Type B pancreatic cell (in vitro differentiated cells): ENCODE data around the gene FCN2. TPM values are rescaled to one million over a fixed set of nuclear protein-coding genes. Genes with fewer than 3 reads are reported as not detected.

Experiments used
- DNase-seq: peaks from one replicate; pipeline ENCODE4 v3.0.0; 2021; ENCODE audit warnings: mixed read lengths; ENCODE audit not compliant: unreplicated experiment; ENCODE audit errors: extremely low spot score
- H3K27ac Mint-ChIP-seq: 2 replicates; pipeline ENCODE4 v1.8.0; 2021; ENCODE audit warnings: mild to moderate bottlenecking, mixed read lengths
- H3K27me3 Mint-ChIP-seq: 2 replicates; pipeline ENCODE4 v1.8.0; 2021; ENCODE audit warnings: mixed read lengths
- H3K36me3 Mint-ChIP-seq: 2 replicates; pipeline ENCODE4 v1.8.0; 2021; ENCODE audit warnings: mixed read lengths
- H3K4me1 Mint-ChIP-seq: one replicate; pipeline ENCODE4 v1.8.0; 2021; ENCODE audit warnings: mixed read lengths; ENCODE audit not compliant: unreplicated experiment
- H3K4me3 Mint-ChIP-seq: 2 replicates; pipeline ENCODE4 v1.8.0; 2021; ENCODE audit warnings: mild to moderate bottlenecking, mixed read lengths
- H3K9me3 Mint-ChIP-seq: 2 replicates; pipeline ENCODE4 v1.8.0; 2021; ENCODE audit warnings: mixed read lengths
- total RNA-seq: library from RNA; stranded (reverse); gene quantifications from 2 replicates; pipeline ENCODE4 v1.2.1, GENCODE V29; 2021; ENCODE audit warnings: low replicate concordance
- TF ChIP-seq, protein P1 (sequence below): fragments of 200-600 bp; sonication (generic); conservative IDR thresholded peaks from 2 replicates; pipeline ENCODE4 v1.5.0; 2021; ENCODE audit warnings: antibody characterized with exemption, mild to moderate bottlenecking

Gene FCN2
- total RNA-seq, 1 donor from 2014 or later, result not detected

DNA sequence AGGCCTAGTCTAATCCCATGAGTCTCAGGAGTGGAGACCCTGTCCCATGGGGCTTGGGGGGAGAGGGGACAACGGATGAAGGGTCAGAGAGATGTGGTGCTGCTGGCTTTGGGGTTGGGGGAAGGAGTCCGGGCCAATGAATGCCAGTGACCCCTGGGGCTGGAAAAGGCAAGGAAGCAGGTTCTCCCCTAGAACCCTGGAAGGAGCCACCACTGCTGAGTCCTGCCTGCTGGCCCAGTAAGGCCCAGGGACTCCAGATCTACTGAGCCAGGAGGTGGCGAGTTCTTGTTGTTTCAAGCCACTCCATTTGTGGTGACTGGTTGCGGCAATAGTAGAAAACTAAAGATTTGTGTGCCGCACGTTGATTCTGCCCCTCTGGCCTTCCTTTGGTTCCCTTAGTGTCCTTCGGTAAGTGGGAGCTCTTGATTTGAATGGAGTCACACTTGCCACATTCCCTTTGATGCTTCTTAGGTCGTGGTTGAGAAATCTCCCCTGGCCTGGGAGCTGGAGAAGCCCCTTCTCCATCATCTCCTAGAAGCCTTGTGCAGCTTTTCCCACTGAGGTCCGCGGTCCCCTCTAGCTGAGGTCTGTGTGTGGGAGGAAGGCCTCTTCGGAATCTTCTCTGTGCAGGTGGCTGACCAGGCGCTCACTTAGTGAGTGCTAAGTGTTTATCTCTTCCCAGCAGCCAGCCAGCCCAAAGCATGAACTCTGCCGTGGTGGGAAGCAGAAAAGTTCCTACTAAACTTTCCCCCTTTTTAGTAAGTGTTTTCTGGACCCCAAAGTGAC lies 28.1 kb downstream of the FCN2 start:
- Mint-ChIP-seq H3K9me3 (no peaks in the 10 kb centered on the region), H3K4me1 (no peaks in the 10 kb centered on the region), H3K36me3 (no peaks in the 10 kb centered on the region), H3K4me3 (no peak overlapping the region), H3K27me3 (peaks cover 10% of the 10 kb centered on the region), H3K27ac (no peak overlapping the region)
- DNase-seq, result peak; percentile 47
- TF ChIP-seq, protein P1, sequence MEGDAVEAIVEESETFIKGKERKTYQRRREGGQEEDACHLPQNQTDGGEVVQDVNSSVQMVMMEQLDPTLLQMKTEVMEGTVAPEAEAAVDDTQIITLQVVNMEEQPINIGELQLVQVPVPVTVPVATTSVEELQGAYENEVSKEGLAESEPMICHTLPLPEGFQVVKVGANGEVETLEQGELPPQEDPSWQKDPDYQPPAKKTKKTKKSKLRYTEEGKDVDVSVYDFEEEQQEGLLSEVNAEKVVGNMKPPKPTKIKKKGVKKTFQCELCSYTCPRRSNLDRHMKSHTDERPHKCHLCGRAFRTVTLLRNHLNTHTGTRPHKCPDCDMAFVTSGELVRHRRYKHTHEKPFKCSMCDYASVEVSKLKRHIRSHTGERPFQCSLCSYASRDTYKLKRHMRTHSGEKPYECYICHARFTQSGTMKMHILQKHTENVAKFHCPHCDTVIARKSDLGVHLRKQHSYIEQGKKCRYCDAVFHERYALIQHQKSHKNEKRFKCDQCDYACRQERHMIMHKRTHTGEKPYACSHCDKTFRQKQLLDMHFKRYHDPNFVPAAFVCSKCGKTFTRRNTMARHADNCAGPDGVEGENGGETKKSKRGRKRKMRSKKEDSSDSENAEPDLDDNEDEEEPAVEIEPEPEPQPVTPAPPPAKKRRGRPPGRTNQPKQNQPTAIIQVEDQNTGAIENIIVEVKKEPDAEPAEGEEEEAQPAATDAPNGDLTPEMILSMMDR, result no peak

DNA sequence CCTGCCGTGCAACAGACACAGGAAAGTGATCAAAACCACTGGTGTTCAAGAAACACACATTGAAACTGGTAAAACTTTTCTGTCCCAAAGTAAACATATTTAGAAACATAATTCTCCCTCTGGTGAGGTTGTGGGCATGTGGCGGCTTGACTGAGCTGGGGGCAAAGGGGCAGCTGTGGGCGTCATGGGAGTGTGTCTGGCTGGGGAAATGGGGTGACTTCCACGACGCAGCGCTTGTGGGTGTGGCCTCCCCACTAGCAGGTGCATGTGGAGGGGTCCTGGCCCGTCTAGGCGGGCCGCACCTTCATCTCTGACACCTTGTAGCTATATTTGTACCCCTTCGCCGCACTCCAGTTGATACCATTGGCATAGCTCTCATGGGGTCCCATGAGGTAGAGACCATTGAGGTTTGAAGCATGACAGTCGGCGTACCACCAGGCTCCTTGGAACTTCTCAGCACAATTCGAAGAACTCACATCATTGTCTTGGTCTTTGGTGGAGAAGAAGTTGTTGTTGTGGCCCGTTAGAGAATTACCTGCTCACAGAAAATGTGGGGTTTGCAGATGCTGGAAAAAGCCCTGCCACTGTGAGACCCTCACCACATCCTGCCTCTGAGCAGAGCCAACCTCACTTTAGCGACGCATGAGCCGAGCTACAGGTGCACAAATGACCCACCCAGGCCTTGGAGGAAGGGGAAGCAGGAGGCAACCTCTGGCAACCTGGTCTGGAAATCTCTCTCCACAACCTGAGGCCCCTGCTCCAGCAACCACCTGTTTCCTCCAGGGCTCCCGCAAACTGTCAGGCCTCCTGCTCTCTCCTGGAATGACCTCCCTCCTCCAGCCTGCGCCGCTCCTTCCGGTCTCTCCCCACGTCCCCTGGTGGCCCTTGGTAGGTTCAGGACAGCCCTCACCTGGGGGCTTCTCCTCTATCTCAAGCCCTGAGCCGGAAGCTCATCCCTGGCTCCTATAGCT lies 29.2 kb downstream of the FCN2 start:
- Mint-ChIP-seq H3K9me3 (no peaks in the 10 kb centered on the region), H3K27ac (no peak overlapping the region), H3K4me1 (no peaks in the 10 kb centered on the region), H3K27me3 (peaks cover 7% of the 10 kb centered on the region), H3K36me3 (no peaks in the 10 kb centered on the region), H3K4me3 (no peak overlapping the region)
- peak; percentile 59 for DNase-seq
- TF ChIP-seq, protein P1, result no peak

DNA sequence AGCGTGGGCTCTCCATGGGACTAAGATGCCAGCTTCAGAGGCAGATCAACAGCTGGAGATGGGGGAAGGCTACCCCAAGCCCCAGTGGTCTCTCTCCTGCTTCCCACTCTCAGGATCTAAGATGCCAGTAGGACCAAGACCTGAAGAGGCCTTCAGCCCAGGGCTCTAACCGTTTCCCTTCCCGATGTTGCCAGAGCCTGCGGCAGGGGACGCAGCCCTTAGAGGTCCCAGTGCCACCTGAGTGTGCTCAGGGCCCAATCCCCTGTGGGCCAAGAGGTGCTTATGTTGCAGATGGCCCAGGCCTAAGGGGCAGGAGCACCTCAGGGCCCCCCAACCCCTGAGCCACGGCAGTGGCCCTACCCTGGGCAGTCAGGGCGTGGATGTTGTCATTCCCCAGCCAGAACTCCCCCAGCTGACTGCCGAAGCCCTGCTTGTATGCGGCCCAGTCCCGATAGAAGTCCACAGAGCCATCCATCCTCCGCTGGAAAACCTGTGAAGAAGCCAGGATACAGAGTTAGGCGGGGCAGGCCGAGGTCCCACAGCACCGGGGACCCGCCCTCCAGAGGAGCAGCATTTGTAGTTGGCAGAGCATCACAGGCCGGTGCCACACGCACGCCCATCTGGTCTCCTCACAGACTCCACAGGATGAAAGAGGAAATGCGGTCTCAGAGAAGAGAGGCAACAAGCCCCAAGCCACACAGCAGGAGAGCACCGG lies 31.7 kb downstream of the FCN2 start:
- no peaks in the 10 kb centered on the region for H3K36me3 Mint-ChIP-seq
- H3K27me3 Mint-ChIP-seq, result peaks cover 3% of the 10 kb centered on the region
- no peak overlapping the region for H3K4me3 Mint-ChIP-seq
- H3K4me1 Mint-ChIP-seq, result no peaks in the 10 kb centered on the region
- no peak overlapping the region for H3K27ac Mint-ChIP-seq
- TF ChIP-seq, protein P1, result no peak
- no peaks in the 10 kb centered on the region for H3K9me3 Mint-ChIP-seq
- peak; percentile 58 for DNase-seq

DNA sequence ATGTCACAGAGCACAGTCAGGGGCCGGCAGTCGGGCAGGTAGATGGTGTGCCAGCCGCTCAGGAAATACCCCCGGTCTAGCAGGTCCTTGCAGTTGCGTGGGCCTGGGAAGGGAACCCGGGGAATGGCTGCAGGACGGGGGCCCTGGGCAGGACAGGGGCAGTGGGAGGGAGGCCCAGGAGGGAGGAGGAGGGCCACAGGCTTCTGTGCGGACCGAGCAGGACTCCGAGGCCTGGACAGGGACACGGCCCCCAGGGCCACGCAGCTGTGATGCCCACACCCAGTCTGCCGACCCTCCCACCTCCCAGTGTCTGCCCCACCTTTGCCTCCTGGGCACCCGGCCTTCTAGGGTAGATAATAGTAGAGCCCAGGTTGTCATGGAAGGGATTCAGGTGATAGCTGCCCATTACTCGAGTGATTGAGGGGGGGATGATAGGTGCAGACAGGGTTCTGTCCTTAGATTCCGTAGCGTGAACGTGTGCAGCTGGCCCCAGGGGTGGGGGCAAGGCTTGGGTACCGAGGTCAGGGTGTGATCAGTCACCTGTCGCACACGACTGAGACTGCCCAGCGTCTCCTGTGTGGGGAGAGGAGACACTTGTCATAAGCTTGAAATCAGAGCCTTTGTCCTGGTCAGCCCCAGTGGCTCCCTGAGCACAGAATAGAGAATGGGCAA lies 32.6 kb downstream of the FCN2 start:
- Mint-ChIP-seq H3K4me1 (no peaks in the 10 kb centered on the region), H3K4me3 (no peak overlapping the region), H3K27me3 (peaks cover 5% of the 10 kb centered on the region), H3K36me3 (no peaks in the 10 kb centered on the region), H3K27ac (no peak overlapping the region), H3K9me3 (no peaks in the 10 kb centered on the region)
- TF ChIP-seq, protein P1, result no peak
- DNase-seq, result peak; percentile 65
